K562 (cell line): ENCODE data around the gene FBXL2. TPM values are rescaled to one million over a fixed set of nuclear protein-coding genes. Genes with fewer than 3 reads are reported as not detected.

Source experiments
- CCNT2 ChIP-seq: IDR thresholded peaks from 2 replicates; pipeline ENCODE4 v1.6.1; 2011; ENCODE audit warnings: borderline replicate concordance, low read depth, mild to moderate bottlenecking, moderate library complexity, mixed read lengths, low read length; ENCODE audit not compliant: insufficient read length; ENCODE audit errors: extremely low read depth
- KLF1 ChIP-seq: fragments of 450-650 bp; IDR thresholded peaks from 2 replicates; pipeline ENCODE4 v1.6.1; 2016; ENCODE audit warnings: missing genetic modification characterization, missing compliant biosample characterization
- KLF16 ChIP-seq: IDR thresholded peaks from 2 replicates; pipeline ENCODE4 v1.6.1; 2016; ENCODE audit warnings: antibody characterized with exemption
- MGA ChIP-seq: fragments of 450-650 bp; IDR thresholded peaks from 2 replicates; pipeline ENCODE4 v1.6.1; 2016; ENCODE audit warnings: mild to moderate bottlenecking, moderate library complexity
- PHF8 ChIP-seq: fragments of 200-600 bp; sonication (generic); IDR thresholded peaks from 2 replicates; pipeline ENCODE4 v1.6.1; 2012; ENCODE audit warnings: mixed run types, mild to moderate bottlenecking, inconsistent platforms, low read length, moderate library complexity, borderline replicate concordance
- SP1 ChIP-seq: sonication (generic); formaldehyde crosslinking; IDR thresholded peaks from 2 replicates; pipeline ENCODE4 v1.8.1; 2022; ENCODE audit warnings: mild to moderate bottlenecking, missing genetic modification reagents
- TCF3 ChIP-seq: sonication (generic); formaldehyde crosslinking; IDR thresholded peaks from 2 replicates; pipeline ENCODE4 v1.4.0; 2020; ENCODE audit warnings: mild to moderate bottlenecking, missing genetic modification reagents
- USF1 ChIP-seq: sonication (generic); formaldehyde crosslinking; IDR thresholded peaks from 2 replicates; pipeline ENCODE4 v1.9.0; 2022; ENCODE audit warnings: mild to moderate bottlenecking, missing genetic modification reagents
- ZBTB7A ChIP-seq: IDR thresholded peaks from 2 replicates; pipeline ENCODE4 v1.6.1; 2011; ENCODE audit warnings: low read depth, mild to moderate bottlenecking, low read length, moderate library complexity, borderline replicate concordance; ENCODE audit not compliant: control insufficient read depth
- polyA plus RNA-seq, 8 experiments: library from polyadenylated mRNA; depleted of rRNA in 4 of 8; stranded (reverse) in 5 of 8; unstranded in 3 of 8; fragments of >200 nt; fragmentation: Nextera tagmentation in 2 of 8; fragmentation: Illumina TruSeq in 1 of 8; extraction: Ambion mirVana in 2 of 8; extraction: Trizol in 1 of 8; gene quantifications; 2 replicates each; pipeline versions ENCODE4 v1.2.1 to v1.2.3, GENCODE V29; 2011 to 2014; ENCODE audit warnings: inconsistent platforms in 1 of 8, missing spikeins in 1 of 8
- total RNA-seq, 7 experiments: library from RNA; depleted of rRNA in 6 of 7; stranded (reverse); fragments of >200 nt in 6 of 7; fragmentation: Illumina TruSeq in 2 of 7; extraction: Trizol in 2 of 7; gene quantifications; 2 replicates each; pipeline versions ENCODE4 v1.2.1 to v1.2.3, GENCODE V29; 2011 to 2021; ENCODE audit warnings: low replicate concordance in 1 of 7
- TF ChIP-seq, protein P1 (sequence below): fragments of 200-800 bp; sonication (Bioruptor generic); IDR thresholded peaks from 2 replicates; pipeline ENCODE4 v1.6.1; 2017; ENCODE audit warnings: missing genetic modification characterization, missing compliant biosample characterization

Gene FBXL2
- total and polyA plus RNA-seq, 9 of the 15 experiments (the other 6 are each of a cell fraction or from before 2014, with no cell fraction given), result 1.3 to 6.9 (median 1.9) TPM

- peak; percentile 27; the same call in 1 of the 2 replicates for TF ChIP-seq MGA
- peak; percentile 87; the same call in 1 of the 2 replicates for TF ChIP-seq KLF1 (tag)
- peak; percentile 49 for TF ChIP-seq CCNT2
- TF ChIP-seq, protein P1, sequence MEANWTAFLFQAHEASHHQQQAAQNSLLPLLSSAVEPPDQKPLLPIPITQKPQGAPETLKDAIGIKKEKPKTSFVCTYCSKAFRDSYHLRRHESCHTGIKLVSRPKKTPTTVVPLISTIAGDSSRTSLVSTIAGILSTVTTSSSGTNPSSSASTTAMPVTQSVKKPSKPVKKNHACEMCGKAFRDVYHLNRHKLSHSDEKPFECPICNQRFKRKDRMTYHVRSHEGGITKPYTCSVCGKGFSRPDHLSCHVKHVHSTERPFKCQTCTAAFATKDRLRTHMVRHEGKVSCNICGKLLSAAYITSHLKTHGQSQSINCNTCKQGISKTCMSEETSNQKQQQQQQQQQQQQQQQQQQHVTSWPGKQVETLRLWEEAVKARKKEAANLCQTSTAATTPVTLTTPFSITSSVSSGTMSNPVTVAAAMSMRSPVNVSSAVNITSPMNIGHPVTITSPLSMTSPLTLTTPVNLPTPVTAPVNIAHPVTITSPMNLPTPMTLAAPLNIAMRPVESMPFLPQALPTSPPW, result peak; percentile 82
- TF ChIP-seq PHF8, result peak; percentile 66; the same call in 1 of the 2 replicates
- TF ChIP-seq KLF16, result no peak
- TF ChIP-seq TCF3, result no peak
- peak; percentile 94; the same call in 1 of the 2 replicates for TF ChIP-seq ZBTB7A
- TF ChIP-seq SP1 (CRISPR knock-in tag), result no peak
- peak; percentile 96 for TF ChIP-seq USF1 (CRISPR knock-in tag)
Observed at GRCh38 chr3:33277193-33277882, at the start of gene FBXL2 (continued).
